Trophoblast cell (in vitro differentiated cells and primary cell): ENCODE measurements around the gene SLC7A8.

ENCODE experiments used
- DNase-seq, 2 donors: peaks; one replicate each; pipeline ENCODE4 v3.0.0-alpha.2; 2016
- H2AFZ ChIP-seq: 2 replicates; pipeline ENCODE4 v1.6.1; 2013; ENCODE audit warnings: low read length, moderate library complexity, mild to moderate bottlenecking; ENCODE audit not compliant: insufficient read depth, poor library complexity
- H2AK5ac ChIP-seq: 2 replicates; pipeline ENCODE4 v1.6.1; 2013; ENCODE audit warnings: mild to moderate bottlenecking, low read length
- H2BK120ac ChIP-seq: 2 replicates; pipeline ENCODE4 v1.6.1; 2013; ENCODE audit warnings: low read length, mild to moderate bottlenecking, moderate library complexity; ENCODE audit not compliant: insufficient read depth, poor library complexity
- H2BK12ac ChIP-seq: 2 replicates; pipeline ENCODE4 v1.6.1; 2013; ENCODE audit warnings: mild to moderate bottlenecking, low read length, moderate library complexity
- H2BK5ac ChIP-seq: 2 replicates; pipeline ENCODE4 v1.6.1; 2013; ENCODE audit warnings: low read length, low read depth, moderate library complexity, mild to moderate bottlenecking; ENCODE audit not compliant: poor library complexity
- H3K14ac ChIP-seq: 2 replicates; pipeline ENCODE4 v1.6.1; 2013; ENCODE audit warnings: mild to moderate bottlenecking, low read length
- H3K18ac ChIP-seq: 2 replicates; pipeline ENCODE4 v1.6.1; 2013; ENCODE audit warnings: mild to moderate bottlenecking, low read length
- H3K23ac ChIP-seq: 2 replicates; pipeline ENCODE4 v1.6.1; 2013; ENCODE audit warnings: low read length
- H3K27ac ChIP-seq: 2 replicates; pipeline ENCODE4 v1.5.1; 2013; ENCODE audit warnings: low read depth, mild to moderate bottlenecking, inconsistent platforms, low read length, moderate library complexity
- H3K27me3 ChIP-seq: 2 replicates; pipeline ENCODE4 v1.6.1; 2013; ENCODE audit warnings: inconsistent platforms, mild to moderate bottlenecking, low read length, moderate library complexity; ENCODE audit not compliant: insufficient read depth
- H3K36me3 ChIP-seq, 2 experiments: 1 replicate in 1 of 2; 2 replicates in 1 of 2; pipeline ENCODE4 v1.6.1; 2013; ENCODE audit warnings: low read length in 2 of 2, mild to moderate bottlenecking in 2 of 2, moderate library complexity in 1 of 2; ENCODE audit not compliant: insufficient read depth in 2 of 2, control insufficient read depth in 1 of 2
- H3K4ac ChIP-seq: 2 replicates; pipeline ENCODE4 v1.6.1; 2013; ENCODE audit warnings: low read depth, mild to moderate bottlenecking, low read length, moderate library complexity
- H3K4me1 ChIP-seq, 2 experiments: 1 replicate in 1 of 2; 2 replicates in 1 of 2; pipeline ENCODE4 v1.6.1; 2013; ENCODE audit warnings: low read length in 2 of 2, mild to moderate bottlenecking in 2 of 2, moderate library complexity in 1 of 2; ENCODE audit not compliant: insufficient read depth in 2 of 2, control insufficient read depth in 1 of 2
- H3K4me2 ChIP-seq: 2 replicates; pipeline ENCODE4 v1.6.1; 2013; ENCODE audit warnings: inconsistent platforms, mild to moderate bottlenecking, low read length, moderate library complexity
- H3K4me3 ChIP-seq: 2 replicates; pipeline ENCODE4 v1.5.1; 2013; ENCODE audit warnings: mild to moderate bottlenecking, low read depth, low read length, inconsistent platforms
- H3K79me1 ChIP-seq: one replicate; pipeline ENCODE4 v1.6.1; 2013; ENCODE audit warnings: low read length
- H3K79me2 ChIP-seq: 2 replicates; pipeline ENCODE4 v1.6.1; 2013; ENCODE audit warnings: low read length, mild to moderate bottlenecking; ENCODE audit not compliant: control insufficient read depth, insufficient read depth, poor library complexity
- H3K9ac ChIP-seq: 2 replicates; pipeline ENCODE4 v1.6.1; 2013; ENCODE audit warnings: mild to moderate bottlenecking, low read length
- H3K9me3 ChIP-seq: 2 replicates; pipeline ENCODE4 v1.6.1; 2013; ENCODE audit warnings: low read depth, mild to moderate bottlenecking, control low read depth, inconsistent platforms, low read length; ENCODE audit not compliant: insufficient read depth
- H4K12ac ChIP-seq: 2 replicates; pipeline ENCODE4 v1.6.1; 2013; ENCODE audit warnings: low read depth, mild to moderate bottlenecking, low read length, moderate library complexity
- H4K8ac ChIP-seq: 2 replicates; pipeline ENCODE4 v1.6.1; 2013; ENCODE audit warnings: low read depth, mild to moderate bottlenecking, low read length, moderate library complexity
- H4K91ac ChIP-seq: one replicate; pipeline ENCODE4 v1.6.1; 2013; ENCODE audit warnings: low read depth, mild to moderate bottlenecking, low read length, moderate library complexity
- WGBS: extraction: QIAGEN DNeasy Blood & Tissue Kit; methylation state at CpG from one replicate; pipeline ENCODE4 v1.1.7; 2013; ENCODE audit warnings: missing lambda C conversion rate; ENCODE audit not compliant: insufficient read length, insufficient coverage; ENCODE audit errors: extremely low coverage; 5-methylcytosine and 5-hydroxymethylcytosine counted together

The SLC7A8 gene

GRCh38 chr14:23169622-23170021 lies 13.8 kb downstream of the SLC7A8 start:
- no peak overlapping the region for H3K4me2 ChIP-seq
- H3K27me3 ChIP-seq: no peaks in the 10 kb centered on the region
- no peak overlapping the region for H4K12ac ChIP-seq
- no peak overlapping the region for H2BK120ac ChIP-seq
- H3K36me3 ChIP-seq: peaks cover 8 to 17% of the 10 kb centered on the region in 2 experiments
- whole genome bisulfite sequencing: no CpG with 5 or more reads among the region's 6 CpGs
- no peak overlapping the region for H3K23ac ChIP-seq
- no peak overlapping the region for H2BK12ac ChIP-seq
- DNase-seq: no peak
- H2AK5ac ChIP-seq: no peak overlapping the region
- H3K14ac ChIP-seq: no peak overlapping the region
- H3K18ac ChIP-seq: no peak overlapping the region
- no peak overlapping the region for H3K4me3 ChIP-seq
- peaks cover 24% of the 10 kb centered on the region for H3K79me1 ChIP-seq
- no peak overlapping the region for H4K8ac ChIP-seq
- peaks cover 2% of the 10 kb centered on the region for H3K9me3 ChIP-seq
- H3K4ac ChIP-seq: no peak overlapping the region
- peaks cover 31 to 41% of the 10 kb centered on the region in 2 experiments for H3K4me1 ChIP-seq
- H2BK5ac ChIP-seq: no peak overlapping the region
- no peak overlapping the region for H4K91ac ChIP-seq
- no peak overlapping the region for H2AFZ ChIP-seq
- no peak overlapping the region for H3K27ac ChIP-seq
- peaks cover 3% of the 10 kb centered on the region for H3K79me2 ChIP-seq
- no peak overlapping the region for H3K9ac ChIP-seq

- Histone ChIP-seq H4K91ac (no peak overlapping the region), H3K4me1 (peaks cover 28 to 37% of the 10 kb centered on the region in 2 experiments), H2AK5ac (no peak overlapping the region), H3K27me3 (no peaks in the 10 kb centered on the region), H3K9ac (no peak overlapping the region), H3K4ac (no peak overlapping the region), H3K4me2 (no peak overlapping the region), H3K14ac (no peak overlapping the region), H2BK12ac (no peak overlapping the region), H3K4me3 (no peak overlapping the region), H3K23ac (no peak overlapping the region), H3K79me2 (peaks cover 3% of the 10 kb centered on the region), H3K18ac (no peak overlapping the region), H3K79me1 (peaks cover 22% of the 10 kb centered on the region), H3K27ac (peak overlapping the region; percentile 5), H3K36me3 (peaks cover 10 to 17% of the 10 kb centered on the region in 2 experiments), H2BK5ac (no peak overlapping the region), H3K9me3 (peaks cover 2% of the 10 kb centered on the region), H4K8ac (no peak overlapping the region), H4K12ac (no peak overlapping the region), H2BK120ac (no peak overlapping the region), H2AFZ (no peak overlapping the region)
- WGBS: no CpG with 5 or more reads among the region's 2 CpGs
- DNase-seq: no peak
Observed at GRCh38 chr14:23168246-23168645, 15.2 kb downstream of the SLC7A8 start.

- no peak overlapping the region for H3K27ac ChIP-seq
- peak overlapping the region; percentile 30 for H2BK120ac ChIP-seq
- H3K4me1 ChIP-seq: peaks cover 25 to 31% of the 10 kb centered on the region in 2 experiments
- peak overlapping the region; percentile 52 for H3K18ac ChIP-seq
- H4K8ac ChIP-seq: peak overlapping the region; percentile 55
- WGBS: no CpG with 5 or more reads among the region's 9 CpGs
- DNase-seq: no peak
- H2AK5ac ChIP-seq: no peak overlapping the region
- H2AFZ ChIP-seq: no peak overlapping the region
- H3K36me3 ChIP-seq: peaks cover 13 to 22% of the 10 kb centered on the region in 2 experiments
- H3K9ac ChIP-seq: no peak overlapping the region
- H4K12ac ChIP-seq: no peak overlapping the region
- peak overlapping the region; percentile 85 for H2BK12ac ChIP-seq
- H3K4me2 ChIP-seq: no peak overlapping the region
- peak overlapping the region; percentile 2 for H3K14ac ChIP-seq
- H3K4me3 ChIP-seq: no peak overlapping the region
- H3K4ac ChIP-seq: peak overlapping the region; percentile 24
- H3K27me3 ChIP-seq: no peaks in the 10 kb centered on the region
- peaks cover 2% of the 10 kb centered on the region for H3K79me2 ChIP-seq
- H3K79me1 ChIP-seq: peaks cover 16% of the 10 kb centered on the region
- peaks cover 2% of the 10 kb centered on the region for H3K9me3 ChIP-seq
- H2BK5ac ChIP-seq: no peak overlapping the region
- H3K23ac ChIP-seq: no peak overlapping the region
- peak overlapping the region; percentile 25 for H4K91ac ChIP-seq
Observed at GRCh38 chr14:23167116-23167847, 16.2 kb downstream of the SLC7A8 start.

- peaks cover 3% of the 10 kb centered on the region for H3K79me1 ChIP-seq
- no CpG with 5 or more reads among the region's 5 CpGs for WGBS
- no peak overlapping the region for H2AFZ ChIP-seq
Observed at GRCh38 chr14:23164949-23165348, 18.5 kb downstream of the SLC7A8 start.

More at GRCh38 chr14:23164949-23165348, 18.5 kb downstream of the SLC7A8 start:
- Histone ChIP-seq H3K18ac (no peak overlapping the region), H3K4me1 (peaks cover 18 to 21% of the 10 kb centered on the region in 2 experiments), H2AK5ac (no peak overlapping the region), H4K91ac (no peak overlapping the region), H3K36me3 (peaks cover 20 to 22% of the 10 kb centered on the region in 2 experiments), H4K12ac (no peak overlapping the region), H3K9me3 (peaks cover 2% of the 10 kb centered on the region), H3K79me2 (peaks cover 2% of the 10 kb centered on the region), H3K9ac (no peak overlapping the region), H3K14ac (no peak overlapping the region), H3K4ac (no peak overlapping the region), H3K27ac (no peak overlapping the region), H2BK120ac (no peak overlapping the region), H3K23ac (no peak overlapping the region), H3K27me3 (no peaks in the 10 kb centered on the region), H4K8ac (no peak overlapping the region), H2BK5ac (no peak overlapping the region), H3K4me3 (no peak overlapping the region), H3K4me2 (no peak overlapping the region), H2BK12ac (no peak overlapping the region)
- no peak for DNase-seq
